ENCODE results near the gene TSPAN18.

DNA sequence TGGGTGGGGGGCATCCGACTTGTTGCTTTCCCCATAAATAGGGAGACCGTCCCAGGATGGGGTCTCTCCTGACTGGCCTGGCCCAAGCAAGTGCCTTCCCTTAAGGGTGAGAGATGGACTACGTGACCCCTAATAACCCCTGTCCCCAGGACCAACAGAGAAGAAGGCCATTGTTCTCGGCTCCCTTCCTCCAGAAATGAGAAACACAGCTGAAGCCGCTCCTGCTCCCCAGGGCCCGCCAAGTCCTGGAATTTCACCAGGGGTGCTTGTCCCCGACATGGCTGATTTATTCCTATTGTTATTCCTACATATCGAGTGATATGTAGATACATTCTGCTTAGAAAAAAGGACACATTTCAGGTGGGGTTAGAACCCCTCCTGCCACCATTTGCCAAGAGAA lies 123.2 kb downstream of the TSPAN18 start:
- TF ChIP-seq CTCF (IDR thresholded peaks at IDR 0.05; ENCODE audit: low read depth, low read length) (no peak), EZH2phosphoT487 (IDR thresholded peaks at IDR 0.05; ENCODE audit: low read depth) (no peak)

Measured in OCI-LY3 (cell line).